ENCODE measurements around the gene CACNA1E. TPM values are rescaled to one million over a fixed set of nuclear protein-coding genes. Genes with fewer than 3 reads are reported as not detected.

Gene CACNA1E
- total RNA-seq, 1 experiment from 2014 or later, result 0.05 TPM

GRCh38 chr1:181545395-181545794, 62.1 kb downstream of the CACNA1E start:
- Mint-ChIP-seq H3K27me3 (ENCODE audit: insufficient read depth, unreplicated experiment) (peaks cover 38% of the 10 kb centered on the region), H3K4me1 (ENCODE audit: insufficient read depth, unreplicated experiment) (peaks cover 6% of the 10 kb centered on the region), H3K36me3 (ENCODE audit: insufficient read depth, unreplicated experiment) (no peaks in the 10 kb centered on the region), H3K27ac (ENCODE audit: low read depth, unreplicated experiment) (no peak overlapping the region), H3K4me3 (ENCODE audit: unreplicated experiment) (no peak overlapping the region), H3K9me3 (ENCODE audit: unreplicated experiment) (no peaks in the 10 kb centered on the region)
- no TSS peak for BruUV-seq (replicated peaks)
- CTCF ChIA-PET, result interaction anchor here (0.6 to 0.7 kb wide), 2 partner anchors 51 to 680 kb away, joined by 3 read pairs; no protein-coding TSS in a partner anchor
- no peak for TF ChIP-seq CTCF (IDR thresholded peaks at IDR 0.05; ENCODE audit: unreplicated experiment)
- intact Hi-C loops (cut with micrococcal nuclease), result no loop called here
- DNase-seq (ENCODE audit: unreplicated experiment), result no peak
- POLR2A ChIA-PET, result interaction anchor here (0.7 kb wide), 1 partner anchor 235 kb away, joined by 3 read pairs; no protein-coding TSS in a partner anchor

GRCh38 chr1:181548497-181548896, 65.2 kb downstream of the CACNA1E start:
- peaks cover 6% of the 10 kb centered on the region for H3K4me1 Mint-ChIP-seq (ENCODE audit: insufficient read depth, unreplicated experiment)
- CTCF ChIA-PET, result interaction anchor here (0.6 kb wide), 1 partner anchor 58 kb away, joined by 3 read pairs; no protein-coding TSS in a partner anchor
- no peaks in the 10 kb centered on the region for H3K9me3 Mint-ChIP-seq (ENCODE audit: unreplicated experiment)

GRCh38 chr1:181551249-181551648, 67.9 kb downstream of the CACNA1E start:
- Mint-ChIP-seq H3K4me1 (ENCODE audit: insufficient read depth, unreplicated experiment) (peaks cover 6% of the 10 kb centered on the region), H3K27ac (ENCODE audit: low read depth, unreplicated experiment) (no peak overlapping the region), H3K9me3 (ENCODE audit: unreplicated experiment) (no peaks in the 10 kb centered on the region), H3K27me3 (ENCODE audit: insufficient read depth, unreplicated experiment) (peaks cover 57% of the 10 kb centered on the region), H3K36me3 (ENCODE audit: insufficient read depth, unreplicated experiment) (no peaks in the 10 kb centered on the region), H3K4me3 (ENCODE audit: unreplicated experiment) (no peak overlapping the region)
- no peak for DNase-seq (ENCODE audit: unreplicated experiment)
- intact Hi-C loops (cut with micrococcal nuclease), result no loop called here
- POLR2A ChIA-PET, result no interaction called here
- CTCF ChIA-PET, result interaction anchor here (1.4 kb wide), 1 partner anchor 378 kb away, joined by 4 read pairs; no protein-coding TSS in a partner anchor
- no TSS peak for BruUV-seq (replicated peaks)
- no peak for TF ChIP-seq CTCF (IDR thresholded peaks at IDR 0.05; ENCODE audit: unreplicated experiment)

More at GRCh38 chr1:181548497-181548896, 65.2 kb downstream of the CACNA1E start:
- no peak overlapping the region for H3K27ac Mint-ChIP-seq (ENCODE audit: low read depth, unreplicated experiment)
- no peak overlapping the region for H3K4me3 Mint-ChIP-seq (ENCODE audit: unreplicated experiment)
- no peaks in the 10 kb centered on the region for H3K36me3 Mint-ChIP-seq (ENCODE audit: insufficient read depth, unreplicated experiment)
- intact Hi-C loops (cut with micrococcal nuclease), result no loop called here
- H3K27me3 Mint-ChIP-seq (ENCODE audit: insufficient read depth, unreplicated experiment), result peaks cover 60% of the 10 kb centered on the region
- DNase-seq (ENCODE audit: unreplicated experiment), result peak; percentile 25
- BruUV-seq (replicated peaks), result no TSS peak
- TF ChIP-seq CTCF (IDR thresholded peaks at IDR 0.05; ENCODE audit: unreplicated experiment), result no peak
- POLR2A ChIA-PET, result no interaction called here

GRCh38 chr1:181551754-181552153, 68.4 kb downstream of the CACNA1E start:
- DNase-seq (ENCODE audit: unreplicated experiment), result no peak
- CTCF ChIA-PET, result interaction anchor here (0.6 to 1.4 kb wide), 5 partner anchors 29 to 665 kb away, joined by 3 to 6 read pairs (median 4); no protein-coding TSS in a partner anchor
- Mint-ChIP-seq H3K4me3 (ENCODE audit: unreplicated experiment) (no peak overlapping the region), H3K27ac (ENCODE audit: low read depth, unreplicated experiment) (no peak overlapping the region), H3K4me1 (ENCODE audit: insufficient read depth, unreplicated experiment) (peaks cover 6% of the 10 kb centered on the region), H3K27me3 (ENCODE audit: insufficient read depth, unreplicated experiment) (peaks cover 52% of the 10 kb centered on the region), H3K9me3 (ENCODE audit: unreplicated experiment) (no peaks in the 10 kb centered on the region), H3K36me3 (ENCODE audit: insufficient read depth, unreplicated experiment) (no peaks in the 10 kb centered on the region)
- intact Hi-C loops (cut with micrococcal nuclease), result no loop called here
- BruUV-seq (replicated peaks), result no TSS peak
- POLR2A ChIA-PET, result no interaction called here
- TF ChIP-seq CTCF (IDR thresholded peaks at IDR 0.05; ENCODE audit: unreplicated experiment), result no peak

All from MCF 10A (cell line).